ENCODE data around the gene DRD4.

The DRD4 gene

DNA sequence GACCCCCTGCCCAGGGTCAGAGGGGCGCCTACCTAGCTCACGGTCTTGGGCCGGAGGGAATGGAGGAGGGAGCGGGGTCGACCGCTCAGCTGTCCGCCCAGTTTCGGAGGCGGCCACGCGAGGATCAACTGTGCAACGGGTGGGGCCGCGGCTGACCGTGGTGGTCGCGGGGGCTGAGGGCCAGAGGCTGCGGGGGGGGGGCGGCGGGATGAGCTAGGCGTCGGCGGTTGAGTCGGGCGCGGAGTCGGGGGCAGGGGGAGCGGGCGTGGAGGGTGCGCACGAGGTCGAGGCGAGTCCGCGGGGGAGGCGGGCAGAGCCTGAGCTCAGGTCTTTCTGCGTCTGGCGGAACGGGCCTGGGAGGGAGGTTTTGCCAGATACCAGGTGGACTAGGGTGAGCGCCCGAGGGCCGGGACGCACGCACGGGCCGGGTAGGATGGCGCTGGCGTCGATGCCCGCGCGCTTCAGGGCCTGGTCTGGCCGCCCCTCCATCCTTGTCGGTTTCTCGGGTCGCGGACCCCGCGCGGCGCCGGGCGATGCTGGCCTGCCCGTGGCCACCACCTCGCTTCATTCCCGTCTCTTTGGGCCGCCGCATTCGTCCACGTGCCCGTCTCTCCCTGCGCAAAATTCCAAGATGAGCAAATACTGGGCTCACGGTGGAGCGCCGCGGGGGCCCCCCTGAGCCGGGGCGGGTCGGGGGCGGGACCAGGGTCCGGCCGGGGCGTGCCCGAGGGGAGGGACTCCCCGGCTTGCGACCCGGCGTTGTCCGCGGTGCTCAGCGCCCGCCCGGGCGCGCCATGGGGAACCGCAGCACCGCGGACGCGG is at the start of gene DRD4:
Gene DRD4 (plus strand): TSS at position 759 of the 822 bp plus-strand sequence. CDS start 36 bp downstream, at position 795.
- DNase-seq (ENCODE audit: low read depth): peak; percentile 63

DNA sequence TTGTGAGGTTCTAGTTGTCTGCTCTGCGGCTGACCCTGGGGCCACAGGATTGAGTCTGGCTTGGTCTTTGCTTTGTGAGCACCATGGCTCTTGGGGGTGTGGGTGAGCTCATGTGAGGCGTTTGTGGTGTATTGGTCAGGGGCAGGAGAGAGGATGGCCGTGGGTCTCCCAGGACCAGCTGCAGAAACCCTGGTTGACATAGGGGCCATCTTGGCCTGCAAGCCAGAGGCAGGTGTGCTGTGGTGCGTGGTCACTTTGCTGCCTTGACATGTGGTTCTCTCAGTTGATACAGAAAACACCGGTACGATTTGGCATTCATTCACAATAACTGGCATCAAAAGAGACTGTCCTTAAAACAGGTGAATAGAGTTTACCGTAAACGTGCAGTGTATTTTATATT is 49.5 kb upstream of the DRD4 start:
- no peak for DNase-seq (ENCODE audit: low read depth)

DNA sequence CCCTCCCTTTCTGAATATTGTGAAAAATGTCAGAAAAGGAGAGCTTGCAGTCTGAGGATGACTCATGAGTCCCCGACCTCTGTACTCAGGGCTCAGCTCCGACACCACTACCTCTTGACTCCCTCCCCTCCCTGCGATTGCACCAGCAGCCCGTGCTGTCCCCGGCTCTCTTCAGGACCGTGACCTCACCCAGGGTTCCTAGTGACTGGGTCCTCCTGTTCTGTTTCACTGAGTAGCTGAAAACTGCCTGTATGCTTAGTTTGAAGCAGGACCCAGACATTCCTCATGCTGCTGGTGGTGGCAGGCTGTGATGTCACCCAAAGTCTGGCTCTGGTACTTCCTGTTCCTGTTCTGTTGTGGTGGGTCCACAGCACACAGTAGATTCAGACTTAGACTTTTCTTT is 49.1 kb upstream of the DRD4 start:
- DNase-seq (ENCODE audit: low read depth): peak; percentile 62

DNA sequence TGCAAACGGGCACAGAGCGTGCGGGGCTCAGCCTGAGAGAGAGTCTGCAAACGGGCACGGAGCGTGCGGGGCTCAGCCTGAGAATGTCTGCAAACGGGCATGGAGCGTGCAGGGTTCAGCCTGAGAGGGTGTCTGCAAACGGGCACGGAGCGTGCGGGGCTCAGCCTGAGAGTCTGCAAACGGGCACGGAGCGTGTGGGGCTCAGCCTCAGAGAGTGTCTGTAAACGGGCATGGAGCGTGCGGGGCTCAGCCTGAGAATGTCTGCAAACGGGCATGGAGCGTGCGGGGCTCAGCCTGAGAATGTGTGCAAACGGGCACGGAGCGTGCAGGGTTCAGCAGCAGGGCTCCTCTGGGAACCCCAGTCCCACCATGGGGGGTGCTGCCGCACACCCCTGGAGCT is 47.3 kb upstream of the DRD4 start:
- DNase-seq (ENCODE audit: low read depth): no peak

DNA sequence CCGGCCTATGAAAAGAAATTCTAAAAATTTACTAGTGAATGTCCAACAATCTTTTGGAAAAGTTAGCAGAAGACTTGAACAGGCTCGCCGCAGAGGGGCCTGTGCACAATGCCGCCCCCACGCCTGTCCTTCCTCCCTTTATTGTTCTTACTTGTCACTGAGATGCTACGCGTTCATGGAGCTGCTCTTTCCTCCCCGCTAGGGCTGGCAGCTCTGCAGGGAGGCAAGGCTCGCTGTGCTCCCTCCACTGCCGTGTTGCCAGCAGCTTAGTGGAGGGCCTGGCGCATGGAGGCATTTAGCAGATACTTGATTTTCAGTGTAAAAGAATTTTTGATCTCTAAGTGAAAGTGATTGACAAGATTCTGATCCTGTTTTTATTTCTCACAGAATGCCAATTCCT is 46.1 kb upstream of the DRD4 start:
- no peak for DNase-seq (ENCODE audit: low read depth)

DNA sequence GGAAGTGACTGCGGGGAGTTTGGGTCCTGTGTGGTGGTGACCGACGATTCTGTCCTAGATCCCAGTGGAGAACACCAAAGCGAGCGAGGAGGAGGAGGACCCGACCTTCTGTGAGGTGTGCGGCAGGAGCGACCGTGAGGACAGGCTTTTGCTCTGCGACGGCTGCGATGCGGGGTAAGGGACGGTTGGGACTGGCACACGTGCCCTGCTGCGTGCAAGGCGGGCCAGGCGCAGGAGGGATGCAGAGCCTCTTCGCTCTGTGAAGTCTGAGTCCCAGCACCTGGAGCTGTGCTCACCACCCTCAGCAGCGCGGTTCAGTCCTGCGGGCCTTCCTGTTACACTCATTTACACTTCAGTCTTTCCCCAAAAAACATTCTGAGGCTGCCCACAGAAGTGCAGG is 44.6 kb upstream of the DRD4 start:
- no peak for DNase-seq (ENCODE audit: low read depth)

DNA sequence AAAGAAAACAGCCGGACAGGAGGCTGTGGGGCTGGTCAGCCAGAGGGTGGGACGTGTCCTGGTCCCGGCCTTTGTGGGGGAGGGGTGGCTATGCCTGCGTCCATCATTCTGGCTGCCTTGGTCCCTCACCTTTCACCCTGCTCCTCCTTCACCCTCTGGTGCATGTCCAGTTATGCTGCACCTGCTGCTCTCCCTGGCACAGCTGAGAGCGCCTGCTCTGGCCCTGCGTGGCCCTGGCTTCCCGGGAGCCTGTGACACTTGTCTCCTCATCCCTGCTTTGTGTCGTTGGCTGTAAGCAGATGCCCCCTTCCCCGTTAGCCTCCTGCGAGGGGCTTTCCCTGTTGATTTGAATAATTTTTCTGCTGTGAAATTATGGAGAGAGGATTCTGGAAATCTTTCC is 44.2 kb upstream of the DRD4 start:
- no peak for DNase-seq (ENCODE audit: low read depth)

DNA sequence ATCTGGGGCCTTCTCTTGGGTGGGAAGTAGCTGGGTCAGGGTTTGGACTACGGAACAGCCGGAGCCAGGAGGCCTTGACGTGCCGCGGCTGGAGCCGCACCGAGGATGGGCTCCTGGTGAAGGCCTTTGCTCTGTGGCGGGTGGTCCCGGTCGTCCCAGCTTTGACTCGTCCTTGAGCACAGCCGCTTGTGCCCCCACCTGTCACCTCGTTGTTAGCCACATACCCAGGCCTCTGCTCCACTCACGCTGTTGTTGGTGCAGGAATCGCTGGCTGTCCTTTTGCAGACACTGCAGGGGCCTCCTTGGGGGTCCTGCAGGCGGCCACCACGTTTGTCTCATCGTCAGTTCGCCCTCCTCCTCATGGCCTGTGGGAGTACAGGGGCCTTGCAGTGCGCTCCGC is 43.7 kb upstream of the DRD4 start:
- DNase-seq (ENCODE audit: low read depth): no peak

DNA sequence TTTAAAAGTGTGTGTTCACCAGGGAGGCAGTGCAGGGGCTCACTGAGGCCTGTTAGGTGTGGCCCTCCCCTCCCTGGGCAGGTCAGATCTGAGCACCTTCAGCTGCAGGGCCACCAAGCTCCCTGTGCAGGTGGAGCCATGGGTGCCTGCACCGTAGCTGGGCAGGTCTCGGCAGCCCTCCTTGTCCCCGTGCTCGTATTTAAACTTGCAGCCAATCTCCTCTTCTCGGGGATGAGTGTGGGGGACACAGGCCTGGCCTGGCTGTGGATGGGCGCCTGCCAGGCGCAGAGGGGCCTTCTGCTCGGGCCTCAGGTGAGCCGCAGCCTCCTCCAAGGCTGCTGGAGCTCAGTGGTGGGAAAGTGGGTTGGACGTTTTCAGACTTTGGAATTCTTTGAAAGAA is 41.7 kb upstream of the DRD4 start:
- no peak for DNase-seq (ENCODE audit: low read depth)

DNA sequence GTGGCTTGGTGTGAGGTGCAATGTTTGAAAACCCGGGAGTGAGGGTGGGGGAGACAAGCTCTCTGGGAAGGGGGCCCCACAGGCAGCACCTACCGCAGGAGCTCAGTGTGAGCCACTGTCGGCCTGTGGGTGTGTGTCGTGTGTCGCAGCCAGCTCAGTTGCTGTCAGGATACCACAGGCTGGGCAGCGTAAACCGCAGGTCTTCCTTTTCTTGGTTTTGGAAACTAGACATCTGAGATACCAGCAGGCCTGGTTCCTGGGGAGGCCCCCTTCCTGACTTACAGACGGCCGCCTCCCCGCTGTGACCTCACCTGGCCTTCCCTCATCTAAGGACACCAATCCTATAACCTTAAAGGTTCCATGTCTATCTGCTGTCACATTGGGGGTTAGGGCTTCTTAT is 40.7 kb upstream of the DRD4 start:
- DNase-seq (ENCODE audit: low read depth): no peak

DNA sequence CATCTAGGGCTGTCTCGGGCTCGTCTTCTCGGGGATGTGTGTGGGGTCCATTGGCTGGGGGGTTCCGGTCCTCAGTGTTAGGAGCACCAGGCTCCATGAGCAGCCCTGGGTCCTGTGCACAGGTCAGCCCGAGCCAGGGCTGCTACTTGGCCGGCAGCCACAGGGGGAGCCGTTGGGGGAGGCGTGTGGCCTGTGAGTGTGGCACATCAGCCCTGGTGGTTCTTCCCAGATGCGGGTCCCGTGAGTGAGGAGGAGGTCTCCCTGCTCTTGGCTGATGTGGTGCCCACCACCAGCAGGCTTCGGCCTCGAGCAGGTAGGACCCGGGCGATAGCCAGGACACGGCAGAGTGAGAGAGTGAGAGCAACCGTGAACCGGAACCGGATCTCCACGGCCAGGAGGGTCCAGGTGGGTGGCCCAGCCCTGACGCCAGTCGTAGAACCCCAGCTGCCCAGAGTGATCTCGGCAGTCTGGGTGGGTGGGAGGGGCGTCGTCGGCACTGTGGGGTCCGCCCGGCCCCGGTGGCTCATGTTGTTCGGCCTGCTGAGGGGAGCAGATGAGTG is 39.8 kb upstream of the DRD4 start:
- no peak for DNase-seq (ENCODE audit: low read depth)

DNA sequence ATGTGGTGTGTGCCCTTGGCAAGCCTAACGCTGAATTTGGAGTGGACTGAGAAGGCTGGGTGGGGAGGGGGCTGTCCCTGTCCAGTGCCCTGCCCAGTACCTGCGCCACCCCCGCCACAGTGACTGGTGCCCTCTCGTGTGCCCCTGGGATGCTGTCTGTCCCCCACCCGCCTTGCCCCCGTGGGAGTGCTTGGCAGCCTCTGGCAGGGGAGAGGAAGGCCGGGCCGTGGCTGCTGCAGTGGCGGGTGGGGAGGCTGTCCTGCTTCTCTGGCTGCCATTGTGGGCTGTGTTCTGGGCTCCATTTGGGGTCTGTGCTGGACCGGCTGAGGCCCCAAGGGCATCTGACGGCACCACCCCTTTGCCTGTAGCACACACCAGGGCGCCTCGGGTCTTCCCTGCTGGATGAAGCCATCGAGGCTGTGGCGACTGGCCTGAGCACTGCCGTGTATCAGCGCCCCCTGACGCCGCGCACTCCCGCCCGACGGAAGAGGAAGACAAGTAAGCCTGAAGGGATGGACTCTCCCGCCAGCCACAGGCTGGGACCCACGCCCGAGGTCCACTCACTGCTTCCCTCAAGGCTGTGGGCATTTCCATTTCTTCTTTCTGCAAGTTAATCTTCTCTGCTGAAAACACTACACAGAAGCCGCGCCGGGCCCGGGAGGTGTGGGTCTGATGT is 38.9 kb upstream of the DRD4 start:
- DNase-seq (ENCODE audit: low read depth): no peak

DNA sequence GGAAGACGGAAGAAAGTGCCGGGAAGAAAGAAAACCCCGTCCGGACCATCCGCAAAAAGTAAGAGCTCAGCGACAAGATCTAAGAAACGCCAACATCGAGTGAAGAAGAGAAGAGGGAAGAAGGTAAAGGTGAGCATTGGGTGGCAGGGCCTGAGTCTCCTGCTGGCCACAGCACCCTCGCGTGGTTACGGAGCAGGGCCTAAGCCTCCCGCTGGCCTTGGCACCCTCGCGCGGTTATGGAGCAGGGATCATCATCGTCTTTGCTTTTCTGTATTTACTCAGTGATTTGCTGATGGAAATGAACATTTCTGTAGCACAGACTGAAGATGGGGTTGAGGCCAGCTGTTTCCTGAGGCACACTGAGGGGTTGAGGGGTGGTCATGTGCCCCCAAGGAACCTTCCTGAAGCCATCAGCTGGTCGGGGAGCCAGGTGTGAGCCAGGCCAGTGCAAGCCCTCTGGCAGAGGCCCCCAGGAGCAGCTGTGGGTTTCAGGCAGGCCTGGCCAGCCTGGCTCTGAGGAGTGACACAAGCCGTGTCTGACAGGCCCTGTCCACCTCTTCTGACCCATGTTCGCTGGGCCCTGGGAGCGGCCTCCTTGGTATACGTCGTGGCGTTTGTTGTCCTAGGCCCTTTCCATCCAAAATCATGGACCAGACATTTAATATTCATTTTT is 35.4 kb upstream of the DRD4 start:
- DNase-seq (ENCODE audit: low read depth): no peak

DNA sequence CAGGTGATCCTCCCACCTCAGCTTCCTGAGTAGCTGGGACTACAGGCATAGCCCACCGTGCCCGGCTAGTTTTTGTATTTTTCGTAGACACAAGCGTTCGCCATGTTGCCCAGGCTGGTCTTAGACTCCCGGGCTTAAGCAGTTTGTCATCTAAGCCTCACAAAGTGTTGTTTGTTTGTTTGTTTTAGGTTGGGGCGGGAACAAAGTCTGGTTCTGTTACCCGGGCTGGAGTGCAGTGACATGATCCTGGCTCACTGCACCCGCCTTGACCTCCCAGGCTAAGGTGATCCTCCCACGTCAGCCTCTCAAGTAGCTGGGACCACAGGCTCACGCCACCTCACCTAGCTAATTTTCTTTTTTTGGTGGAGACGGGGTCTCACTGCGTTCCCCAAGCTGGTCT is 33.9 kb upstream of the DRD4 start:
- no peak for DNase-seq (ENCODE audit: low read depth)

DNA sequence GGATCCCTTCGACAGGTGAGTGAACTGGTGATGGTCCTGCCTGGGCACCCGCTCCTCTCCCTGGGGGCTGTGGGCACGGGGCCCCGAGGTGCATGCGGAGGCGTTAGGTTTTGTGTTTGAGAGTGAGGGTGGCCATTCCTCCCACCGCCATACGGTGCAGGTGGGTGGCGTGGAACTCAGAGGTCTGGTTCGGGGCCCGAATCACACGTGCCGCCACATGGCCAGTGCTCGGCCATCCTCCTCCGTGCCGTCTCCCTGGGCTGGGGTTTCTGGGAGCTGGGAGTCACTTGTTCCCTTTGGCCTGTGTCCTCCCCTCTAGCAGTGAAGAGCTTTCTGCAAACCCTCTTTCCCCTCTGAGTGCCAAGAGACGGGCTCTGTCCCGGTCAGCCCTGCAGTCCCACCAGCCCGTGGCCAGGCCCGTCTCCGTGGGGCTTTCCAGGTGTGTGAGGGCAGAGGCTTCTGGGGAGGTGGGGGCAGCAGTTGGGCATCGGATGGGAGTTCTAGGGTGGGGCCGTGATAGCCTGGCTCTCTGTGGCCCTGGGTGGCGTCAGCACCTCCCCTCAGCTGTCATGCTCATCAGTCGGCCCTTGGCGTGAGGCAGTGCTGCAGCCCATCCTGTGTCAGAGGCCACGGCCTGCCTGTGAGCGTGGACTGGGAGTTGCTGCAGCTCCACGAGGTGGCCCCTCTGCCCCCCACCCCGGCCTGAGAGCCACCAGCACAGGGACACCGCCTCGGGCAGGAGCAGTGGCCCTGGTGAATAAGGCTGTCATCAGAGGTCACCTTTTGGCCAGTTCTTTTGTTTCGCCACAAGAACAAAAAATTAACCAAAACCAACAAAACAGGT is 31.6 kb upstream of the DRD4 start:
- DNase-seq (ENCODE audit: low read depth): no peak

DNA sequence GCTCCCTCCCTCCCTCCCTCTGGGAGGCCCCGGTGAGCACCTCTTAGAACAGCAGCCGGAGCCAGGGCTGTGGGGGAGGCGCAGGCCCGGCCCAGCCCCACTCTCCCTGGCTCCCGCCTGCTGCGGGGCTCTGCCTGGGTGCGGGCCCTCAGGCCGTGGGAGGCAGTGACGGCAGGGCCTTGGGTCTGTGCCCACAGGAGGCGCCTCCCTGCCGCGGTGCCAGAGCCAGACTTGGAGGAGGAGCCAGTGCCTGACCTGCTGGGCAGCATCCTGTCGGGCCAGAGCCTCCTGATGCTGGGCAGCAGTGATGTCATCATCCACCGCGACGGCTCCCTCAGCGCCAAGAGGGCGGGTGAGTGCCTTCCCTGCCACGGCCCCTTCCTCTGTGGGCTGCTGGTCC is 30.8 kb upstream of the DRD4 start:
- DNase-seq (ENCODE audit: low read depth): no peak

DNA sequence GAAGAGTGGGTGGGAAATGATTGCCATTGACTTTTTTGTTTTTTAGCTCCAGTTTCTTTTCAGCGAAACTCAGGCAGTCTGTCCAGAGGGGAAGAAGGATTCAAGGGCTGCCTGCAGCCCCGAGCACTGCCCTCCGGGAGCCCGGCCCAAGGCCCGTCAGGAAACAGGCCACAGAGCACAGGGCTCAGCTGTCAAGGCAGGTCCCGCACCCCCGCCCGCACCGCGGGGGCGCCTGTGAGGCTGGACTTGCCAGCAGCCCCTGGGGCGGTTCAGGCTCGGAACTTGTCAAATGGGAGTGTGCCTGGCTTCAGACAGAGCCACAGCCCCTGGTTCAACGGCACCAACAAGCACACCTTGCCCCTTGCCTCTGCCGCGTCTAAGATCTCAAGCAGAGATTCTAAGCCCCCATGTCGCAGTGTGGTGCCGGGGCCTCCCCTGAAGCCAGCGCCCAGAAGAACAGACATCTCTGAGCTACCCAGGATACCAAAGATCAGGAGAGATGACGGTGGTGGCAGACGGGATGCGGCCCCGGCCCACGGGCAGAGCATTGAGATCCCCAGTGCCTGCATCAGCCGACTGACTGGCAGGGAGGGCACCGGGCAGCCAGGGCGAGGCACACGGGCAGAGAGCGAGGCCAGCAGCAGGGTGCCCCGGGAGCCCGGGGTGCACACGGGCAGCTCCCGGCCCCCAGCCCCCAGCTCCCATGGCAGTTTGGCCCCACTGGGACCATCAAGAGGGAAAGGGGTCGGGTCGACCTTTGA is 29.9 kb upstream of the DRD4 start:
- no peak for DNase-seq (ENCODE audit: low read depth)

DNA sequence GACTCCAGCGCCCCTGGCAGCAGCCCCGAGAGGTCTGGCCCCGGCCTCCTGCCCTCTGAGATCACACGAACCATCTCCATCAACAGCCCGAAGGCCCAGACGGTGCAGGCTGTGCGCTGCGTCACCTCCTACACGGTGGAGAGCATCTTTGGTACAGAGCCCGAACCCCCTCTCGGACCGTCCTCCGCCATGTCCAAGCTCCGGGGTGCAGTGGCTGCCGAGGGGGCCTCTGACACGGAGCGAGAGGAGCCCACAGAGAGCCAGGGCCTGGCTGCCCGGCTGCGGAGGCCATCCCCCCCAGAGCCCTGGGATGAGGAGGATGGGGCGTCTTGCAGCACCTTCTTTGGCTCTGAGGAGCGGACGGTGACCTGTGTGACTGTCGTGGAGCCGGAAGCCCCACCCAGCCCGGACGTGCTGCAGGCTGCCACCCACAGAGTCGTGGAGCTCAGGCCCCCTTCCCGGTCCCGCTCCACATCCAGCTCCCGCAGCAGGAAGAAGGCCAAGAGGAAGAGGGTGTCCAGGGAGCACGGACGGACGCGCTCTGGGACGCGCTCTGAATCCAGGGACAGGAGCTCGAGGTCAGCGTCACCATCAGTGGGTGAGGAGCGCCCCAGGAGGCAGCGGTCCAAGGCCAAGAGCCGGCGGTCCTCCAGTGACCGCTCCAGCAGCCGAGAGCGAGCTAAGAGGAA is 29.0 kb upstream of the DRD4 start:
- DNase-seq (ENCODE audit: low read depth): no peak

DNA sequence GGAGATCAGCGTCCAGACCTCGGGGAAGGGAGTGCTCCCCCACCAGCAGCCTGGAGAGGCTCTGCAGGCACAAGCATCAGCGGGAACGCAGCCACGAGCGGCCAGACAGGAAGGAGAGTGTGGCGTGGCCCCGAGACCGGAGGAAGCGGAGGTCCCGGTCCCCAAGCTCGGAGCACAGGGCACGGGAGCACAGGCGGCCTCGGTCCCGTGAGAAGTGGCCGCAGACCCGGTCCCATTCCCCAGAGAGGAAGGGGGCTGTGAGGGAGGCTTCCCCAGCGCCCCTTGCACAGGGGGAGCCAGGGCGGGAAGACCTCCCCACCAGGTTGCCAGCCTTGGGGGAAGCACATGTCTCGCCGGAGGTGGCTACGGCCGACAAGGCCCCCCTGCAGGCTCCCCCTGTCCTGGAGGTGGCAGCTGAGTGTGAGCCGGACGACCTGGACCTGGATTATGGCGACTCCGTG is 28.2 kb upstream of the DRD4 start:
- no peak for DNase-seq (ENCODE audit: low read depth)

DNA sequence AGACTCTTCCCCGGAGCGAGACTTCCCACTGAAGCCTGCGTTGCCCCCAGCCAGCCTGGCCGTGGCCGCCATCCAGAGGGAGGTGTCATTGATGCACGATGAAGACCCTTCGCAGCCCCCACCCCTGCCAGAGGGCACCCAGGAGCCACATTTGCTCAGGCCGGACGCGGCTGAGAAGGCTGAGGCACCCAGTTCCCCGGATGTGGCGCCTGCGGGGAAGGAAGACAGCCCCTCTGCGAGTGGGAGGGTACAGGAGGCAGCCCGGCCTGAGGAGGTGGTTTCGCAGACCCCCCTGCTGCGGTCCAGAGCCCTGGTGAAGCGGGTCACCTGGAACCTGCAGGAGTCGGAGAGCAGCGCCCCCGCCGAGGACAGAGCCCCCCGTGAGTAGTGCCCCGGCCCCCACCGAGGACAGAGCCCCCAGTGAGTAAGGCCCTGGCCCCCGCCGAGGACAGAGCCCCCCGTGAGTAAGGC is 27.7 kb upstream of the DRD4 start:
- no peak for DNase-seq (ENCODE audit: low read depth)

All from EH (cell line).